GM12874 (cell line): ENCODE measurements around the gene JADE1.

Experiments
- CTCF ChIP-seq: IDR thresholded peaks from 2 replicates; pipeline ENCODE4 v1.5.1; 2011; ENCODE audit warnings: low read depth, mild to moderate bottlenecking, control low read depth, low read length, moderate library complexity; ENCODE audit not compliant: insufficient read depth

JADE1 gene

GRCh38 chr4:128796934-128797333, 12.6 kb upstream of the JADE1 start:
- no peak for TF ChIP-seq CTCF

- no peak for TF ChIP-seq CTCF
Measured at GRCh38 chr4:128800284-128800683, 9.2 kb upstream of the JADE1 start.

GRCh38 chr4:128800701-128801284, 8.7 kb upstream of the JADE1 start:
- TF ChIP-seq CTCF: no peak

GRCh38 chr4:128802680-128803628, 6.5 kb upstream of the JADE1 start:
- no peak for TF ChIP-seq CTCF

- no peak for TF ChIP-seq CTCF
Measured at GRCh38 chr4:128803783-128804182, 5.7 kb upstream of the JADE1 start.

GRCh38 chr4:128810331-128810870, 901 bp downstream of the JADE1 start:
- TF ChIP-seq CTCF: no peak

- TF ChIP-seq CTCF: no peak
Measured at GRCh38 chr4:128810871-128811570, 1.5 kb downstream of the JADE1 start.
